SK-N-SH (cell line): ENCODE results near the gene PRC1. TPM values are rescaled to one million over a fixed set of nuclear protein-coding genes. Genes with fewer than 3 reads are reported as not detected.

ENCODE experiments used
- CTCF ChIA-PET: fragments of 300-600, 350-600 bp; formaldehyde crosslinking; extraction: SDS; loops from one replicate; lab custom pipeline; 2021; lab: Yijun Ruan, JAX
- POLR2A ChIA-PET: fragments of 350-600 bp; sonication (Branson Sonifier 250); formaldehyde crosslinking; extraction: SDS; loops from one replicate; lab custom pipeline; 2020; ENCODE audit warnings: antibody characterized with exemption, inconsistent platforms; lab: Yijun Ruan, JAX
- DNase-seq: peaks from one replicate; pipeline ENCODE4 v3.0.0; 2012
- H2AFZ ChIP-seq: fragments of 200-600 bp; sonication (generic); 2 replicates; pipeline ENCODE4 v1.8.1; 2016; ENCODE audit warnings: antibody characterized with exemption, mild to moderate bottlenecking, low read depth
- H3F3A ChIP-seq: fragments of 200-600 bp; sonication (generic); replicated peaks from 2 replicates; pipeline ENCODE3; 2016; ENCODE audit warnings: antibody characterized with exemption, mild to moderate bottlenecking; ENCODE audit not compliant: insufficient read depth
- H3K27ac ChIP-seq, 2 experiments: fragments of 200-500 bp in 1 of 2; fragments of 200-600 bp in 1 of 2; sonication (Bioruptor generic) in 1 of 2; sonication (generic), shearing (Covaris generic) in 1 of 2; 2 replicates each; pipeline versions ENCODE4 v1.5.1 to v1.6.1; 2014 to 2016; ENCODE audit warnings: low read depth in 2 of 2, inconsistent platforms in 1 of 2, low read length in 1 of 2, mild to moderate bottlenecking in 1 of 2, mixed read lengths in 1 of 2
- H3K27me3 ChIP-seq: fragments of 200-600 bp; sonication (generic), shearing (Covaris generic); 2 replicates; pipeline ENCODE4 v1.6.1; 2016; ENCODE audit warnings: mixed run types; ENCODE audit not compliant: insufficient read depth
- H3K36me3 ChIP-seq, 2 experiments: fragments of 200-500 bp in 1 of 2; fragments of 200-600 bp in 1 of 2; sonication (Bioruptor generic) in 1 of 2; sonication (generic) in 1 of 2; replicated peaks in 1 of 2; 2 replicates each; pipeline versions ENCODE3 to v1.5.1; 2014 to 2016; ENCODE audit warnings: low read length in 1 of 2, mild to moderate bottlenecking in 1 of 2; ENCODE audit not compliant: insufficient read depth in 2 of 2, control insufficient read depth in 1 of 2
- H3K4me1 ChIP-seq, 2 experiments: fragments of 200-500 bp in 1 of 2; fragments of 200-600 bp in 1 of 2; sonication (Bioruptor generic) in 1 of 2; sonication (generic), shearing (Covaris generic) in 1 of 2; 2 replicates each; pipeline versions ENCODE4 v1.5.1 to v1.6.1; 2014 to 2016; ENCODE audit warnings: low read depth in 1 of 2, low read length in 1 of 2, mixed run types in 1 of 2; ENCODE audit not compliant: insufficient read depth in 2 of 2, control insufficient read depth in 1 of 2
- H3K4me2 ChIP-seq: fragments of 200-600 bp; sonication (generic), shearing (Covaris generic); 2 replicates; pipeline ENCODE4 v1.6.1; 2017; ENCODE audit warnings: mixed run types
- H3K4me3 ChIP-seq, 2 experiments: fragments of 200-500 bp in 1 of 2; fragments of 200-600 bp in 1 of 2; sonication (Bioruptor generic) in 1 of 2; sonication (generic), shearing (Covaris generic) in 1 of 2; 2 replicates each; pipeline versions ENCODE4 v1.5.1 to v1.8.1; 2014 to 2016; ENCODE audit warnings: low read depth in 2 of 2, inconsistent platforms in 1 of 2, low read length in 1 of 2, mild to moderate bottlenecking in 1 of 2, mixed read lengths in 1 of 2, moderate library complexity in 1 of 2
- H3K79me2 ChIP-seq: fragments of 200-600 bp; sonication (generic); 2 replicates; pipeline ENCODE4 v1.8.1; 2017; ENCODE audit warnings: mild to moderate bottlenecking; ENCODE audit not compliant: insufficient read depth
- H3K9ac ChIP-seq: fragments of 200-600 bp; sonication (generic); 2 replicates; pipeline ENCODE4 v1.6.1; 2017; ENCODE audit warnings: mixed run types
- H3K9me2 ChIP-seq: fragments of 200-600 bp; sonication (generic); 2 replicates; pipeline ENCODE4 v1.6.1; 2017; ENCODE audit warnings: mixed run types
- H3K9me3 ChIP-seq: fragments of 200-600 bp; sonication (generic); 2 replicates; pipeline ENCODE4 v1.6.1; 2017; ENCODE audit warnings: mixed run types, mild to moderate bottlenecking, moderate library complexity
- H4K20me1 ChIP-seq: fragments of 200-600 bp; sonication (generic); 2 replicates; pipeline ENCODE4 v1.6.1; 2017; ENCODE audit warnings: mild to moderate bottlenecking, mixed run types; ENCODE audit not compliant: insufficient read depth
- CHD2 ChIP-seq: fragments of 150-350 bp; IDR thresholded peaks from 2 replicates; pipeline ENCODE4 v1.6.1; 2018; ENCODE audit warnings: low read length; ENCODE audit not compliant: partially characterized antibody
- CTCF ChIP-seq: fragments of 200-600 bp; sonication (generic); IDR thresholded peaks from 2 replicates; pipeline ENCODE4 v1.6.1; 2017; ENCODE audit warnings: antibody characterized with exemption, mild to moderate bottlenecking, moderate library complexity
- EZH2phosphoT487 ChIP-seq: fragments of 200-600 bp; sonication (generic); IDR thresholded peaks from 2 replicates; pipeline ENCODE4 v1.6.1; 2017; ENCODE audit warnings: low read depth, mixed run types, mild to moderate bottlenecking, antibody characterized with exemption, moderate library complexity, borderline replicate concordance
- FOXJ3 ChIP-seq: sonication (generic); formaldehyde crosslinking; IDR thresholded peaks from 2 replicates; pipeline ENCODE4 v1.5.1; 2020; ENCODE audit warnings: mild to moderate bottlenecking, missing genetic modification reagents
- FOXM1 ChIP-seq: IDR thresholded peaks from 2 replicates; pipeline ENCODE4 v1.4.0; 2012; ENCODE audit warnings: low read depth, mild to moderate bottlenecking
- GABPA ChIP-seq: IDR thresholded peaks from 2 replicates; pipeline ENCODE4 v1.4.0; 2012; ENCODE audit warnings: low read depth, mild to moderate bottlenecking
- IRF3 ChIP-seq: fragments of 150-350 bp; IDR thresholded peaks from 2 replicates; pipeline ENCODE4 v1.6.1; 2016; ENCODE audit warnings: mild to moderate bottlenecking, low read depth, low read length
- MEF2A ChIP-seq: IDR thresholded peaks from 2 replicates; pipeline ENCODE4 v1.4.0; 2012; ENCODE audit warnings: low read depth, borderline replicate concordance
- NRF1 ChIP-seq: IDR thresholded peaks from 2 replicates; pipeline ENCODE4 v1.6.1; 2012; ENCODE audit warnings: low read depth, mild to moderate bottlenecking, low read length
- PBX3 ChIP-seq: IDR thresholded peaks from 2 replicates; pipeline ENCODE4; 2012
- RAD21 ChIP-seq: IDR thresholded peaks from 2 replicates; pipeline ENCODE4 v1.6.1; 2012; ENCODE audit warnings: mild to moderate bottlenecking, low read length
- RFX5 ChIP-seq: IDR thresholded peaks from 2 replicates; pipeline ENCODE4 v1.6.1; 2012; ENCODE audit warnings: mild to moderate bottlenecking, improper control_type of control experiment, low read length
- SIN3A ChIP-seq: IDR thresholded peaks from 2 replicates; pipeline ENCODE4 v1.6.1; 2012; ENCODE audit warnings: low read depth, mild to moderate bottlenecking, low read length, moderate library complexity, borderline replicate concordance
- SMC3 ChIP-seq: IDR thresholded peaks from 2 replicates; pipeline ENCODE4 v1.6.1; 2012; ENCODE audit warnings: low read depth, low read length, improper control_type of control experiment
- TAF1 ChIP-seq: IDR thresholded peaks from 2 replicates; pipeline ENCODE4 v1.6.1; 2012; ENCODE audit warnings: low read depth, mild to moderate bottlenecking, low read length, moderate library complexity, borderline replicate concordance
- TEAD4 ChIP-seq: IDR thresholded peaks from 2 replicates; pipeline ENCODE4 v1.4.0; 2012; ENCODE audit warnings: mild to moderate bottlenecking, borderline replicate concordance; ENCODE audit not compliant: insufficient read depth
- USF1 ChIP-seq: IDR thresholded peaks from 2 replicates; pipeline ENCODE4 v1.4.0; 2012; ENCODE audit warnings: low read depth, borderline replicate concordance
- YY1 ChIP-seq: IDR thresholded peaks from 2 replicates; pipeline ENCODE4 v1.4.0; 2012; ENCODE audit warnings: low read depth, mild to moderate bottlenecking
- ZBTB33 ChIP-seq: IDR thresholded peaks from 2 replicates; pipeline ENCODE4 v1.4.0; 2012; ENCODE audit warnings: low read depth, borderline replicate concordance
- WGBS: methylation state at CpG from one replicate; pipeline ENCODE4 v1.1.6; 2017; ENCODE audit warnings: low lambda C conversion rate; 5-methylcytosine and 5-hydroxymethylcytosine counted together
- polyA plus RNA-seq, 3 experiments: library from polyadenylated mRNA; depleted of rRNA; stranded (reverse); fragments of >200 nt; gene quantifications; 2 replicates each; pipeline ENCODE4 v1.2.3, GENCODE V29; 2012

The PRC1 gene
- polyA plus RNA-seq, 1 of the 3 experiments (the other 2 are of a cell fraction) = 125 TPM

GRCh38 chr15:90918034-90918788, 76.1 kb downstream of the PRC1 start:
- POLR2A ChIA-PET = no interaction called here
- WGBS = 91% methylated on average over 22 of the region's 23 CpGs

More at GRCh38 chr15:90918034-90918788, 76.1 kb downstream of the PRC1 start:
- no peak overlapping the region for H3K27ac ChIP-seq
- H3K27me3 ChIP-seq = no peaks in the 10 kb centered on the region
- TF ChIP-seq PBX3 (no peak), CHD2 (no peak), MEF2A (no peak), TAF1 (no peak), TEAD4 (no peak), ZBTB33 (no peak), EZH2phosphoT487 (no peak), SIN3A (no peak), RFX5 (no peak), USF1 (no peak), IRF3 (no peak), NRF1 (no peak), FOXJ3 (CRISPR knock-in tag) (no peak), CTCF (no peak), FOXM1 (no peak), RAD21 (no peak), SMC3 (no peak), GABPA (no peak), YY1 (no peak)
- H4K20me1 ChIP-seq = no peaks in the 10 kb centered on the region
- no peak overlapping the region for H3K9ac ChIP-seq
- DNase-seq = no peak
- no peak overlapping the region for H3K4me3 ChIP-seq
- peaks cover 7 to 60% of the 10 kb centered on the region in 2 experiments for H3K36me3 ChIP-seq
- no peak overlapping the region for H3K4me2 ChIP-seq
- H3K9me2 ChIP-seq = no peaks in the 10 kb centered on the region
- CTCF ChIA-PET = interaction anchor here (1.0 to 2.9 kb wide), 4 partner anchors 14 to 39 kb away, joined by 4 to 16 read pairs (median 4); partner anchors contain the start of genes HDDC3 and MAN2A2
- no peak overlapping the region for H2AFZ ChIP-seq
- no peaks in the 10 kb centered on the region for H3K79me2 ChIP-seq
- no peaks in the 10 kb centered on the region for H3K9me3 ChIP-seq
- no peaks in the 10 kb centered on the region for H3K4me1 ChIP-seq
- no peaks in the 10 kb centered on the region for H3F3A ChIP-seq
